Tibial artery (tissue), 4 donors: Measurements from ENCODE around the gene CKM.

Experiments used
- DNase-seq, 2 donors: peaks; one replicate each; pipeline ENCODE4 v3.0.0-alpha.2; 2019
- H3K27ac ChIP-seq, 2 donors: fragments of 200-600 bp; sonication (generic) in 1 of 2; 1 replicate in 1 of 2; 2 replicates in 1 of 2; pipeline ENCODE4 v1.5.1; 2018 to 2019; ENCODE audit warnings: mild to moderate bottlenecking in 1 of 2
- H3K27me3 ChIP-seq, 2 donors: fragments of 200-600 bp; sonication (generic) in 1 of 2; one replicate each; pipeline versions ENCODE4 v1.5.1 to v1.6.0; 2016 to 2019
- H3K36me3 ChIP-seq, 3 donors: fragments of 200-600 bp; sonication (generic) in 2 of 3; one replicate each; pipeline ENCODE4 v1.5.1; 2016 to 2019; ENCODE audit warnings: mild to moderate bottlenecking in 2 of 3
- H3K4me1 ChIP-seq, 4 donors: fragments of 200-600 bp; sonication (generic) in 2 of 4; 1 replicate in 3 of 4; 2 replicates in 1 of 4; pipeline ENCODE4 v1.5.1; 2016 to 2019
- H3K4me3 ChIP-seq, 2 donors: fragments of 200-600 bp; sonication (generic) in 1 of 2; 1 replicate in 1 of 2; 2 replicates in 1 of 2; pipeline ENCODE4 v1.5.1; 2018 to 2019; ENCODE audit warnings: mild to moderate bottlenecking in 2 of 2
- H3K9me3 ChIP-seq, 3 donors: fragments of 200-600 bp; sonication (generic) in 1 of 3; one replicate each; pipeline ENCODE4 v1.5.1; 2016 to 2019
- intact Hi-C: fragments of 100-400 bp; cut with DNase I; formaldehyde crosslinking; loops from one replicate; pipeline ENCODE4 v1.15.0; 2023; ENCODE audit warnings: low total_unique reads
- TF ChIP-seq, protein P1 (sequence below), 2 experiments: fragments of 200-600 bp in 1 of 2; fragments of 450-650 bp in 1 of 2; IDR thresholded peaks; one replicate each; pipeline ENCODE4 v1.5.1; 2017 to 2019; ENCODE audit warnings: antibody characterized with exemption in 2 of 2, mild to moderate bottlenecking in 1 of 2, moderate library complexity in 1 of 2

Gene CKM

DNA sequence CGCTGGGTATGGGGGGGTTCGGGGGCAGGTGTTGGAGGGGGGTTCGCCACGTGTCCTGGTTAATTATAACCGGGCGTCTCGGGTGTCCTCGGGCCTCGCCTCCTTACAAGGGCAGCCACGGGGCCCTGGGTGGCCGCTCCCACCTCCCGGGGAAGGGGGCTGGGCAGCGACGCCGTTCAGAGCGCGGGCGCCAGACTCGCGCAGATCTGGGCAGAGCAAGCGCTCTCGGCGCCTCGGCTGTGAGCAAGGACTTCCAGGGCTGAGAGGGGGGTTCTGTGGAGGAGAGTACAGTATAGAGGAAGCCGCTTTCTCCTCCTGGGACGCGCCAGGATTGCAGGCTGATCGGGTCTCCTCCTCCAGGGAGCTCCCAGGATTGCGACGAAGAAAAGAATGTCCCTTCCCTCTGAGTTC is 1.0 kb upstream of the CKM start:
- Histone ChIP-seq H3K4me3 (peak overlapping the region in 1 of 2 donors; percentile 17), H3K27ac (no peak overlapping the region), H3K9me3 (no peaks in the 10 kb centered on the region), H3K27me3 (peaks cover 0 to 47% of the 10 kb centered on the region in 2 donors), H3K4me1 (peaks cover 0 to 17% (median 10%) of the 10 kb centered on the region in 4 donors), H3K36me3 (no peaks in the 10 kb centered on the region)
- DNase-seq = no peak
- TF ChIP-seq, protein P1, sequence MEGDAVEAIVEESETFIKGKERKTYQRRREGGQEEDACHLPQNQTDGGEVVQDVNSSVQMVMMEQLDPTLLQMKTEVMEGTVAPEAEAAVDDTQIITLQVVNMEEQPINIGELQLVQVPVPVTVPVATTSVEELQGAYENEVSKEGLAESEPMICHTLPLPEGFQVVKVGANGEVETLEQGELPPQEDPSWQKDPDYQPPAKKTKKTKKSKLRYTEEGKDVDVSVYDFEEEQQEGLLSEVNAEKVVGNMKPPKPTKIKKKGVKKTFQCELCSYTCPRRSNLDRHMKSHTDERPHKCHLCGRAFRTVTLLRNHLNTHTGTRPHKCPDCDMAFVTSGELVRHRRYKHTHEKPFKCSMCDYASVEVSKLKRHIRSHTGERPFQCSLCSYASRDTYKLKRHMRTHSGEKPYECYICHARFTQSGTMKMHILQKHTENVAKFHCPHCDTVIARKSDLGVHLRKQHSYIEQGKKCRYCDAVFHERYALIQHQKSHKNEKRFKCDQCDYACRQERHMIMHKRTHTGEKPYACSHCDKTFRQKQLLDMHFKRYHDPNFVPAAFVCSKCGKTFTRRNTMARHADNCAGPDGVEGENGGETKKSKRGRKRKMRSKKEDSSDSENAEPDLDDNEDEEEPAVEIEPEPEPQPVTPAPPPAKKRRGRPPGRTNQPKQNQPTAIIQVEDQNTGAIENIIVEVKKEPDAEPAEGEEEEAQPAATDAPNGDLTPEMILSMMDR (IDR thresholded peaks at IDR 0.05) = no peak
- intact Hi-C loops = no loop called here

DNA sequence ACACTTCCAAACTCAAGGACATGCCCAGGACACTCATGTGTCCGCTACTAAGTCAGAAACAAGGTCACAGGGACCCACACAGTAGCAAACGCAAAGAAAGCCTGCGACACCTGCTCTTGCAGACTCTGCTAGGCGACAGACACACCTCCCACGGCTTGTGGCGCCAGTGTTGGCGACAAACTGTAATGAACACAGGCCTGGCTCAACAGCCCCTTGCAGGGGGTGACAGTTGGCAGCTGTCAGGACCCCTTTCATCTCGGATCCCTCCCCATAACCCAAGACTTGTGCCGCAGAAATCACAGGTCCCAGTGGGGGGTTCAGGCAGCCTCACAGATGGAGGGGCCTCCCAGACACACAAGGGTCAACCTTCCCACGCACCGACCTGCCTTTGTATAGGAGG is 364 bp downstream of the CKM start:
- H3K27ac ChIP-seq = no peak overlapping the region
- no peaks in the 10 kb centered on the region for H3K9me3 ChIP-seq
- no peak for DNase-seq
- H3K27me3 ChIP-seq = peaks cover 0 to 57% of the 10 kb centered on the region in 2 donors
- TF ChIP-seq, protein P1 (IDR thresholded peaks at IDR 0.05) = no peak
- H3K36me3 ChIP-seq = no peaks in the 10 kb centered on the region
- intact Hi-C loops = no loop called here
- H3K4me3 ChIP-seq = no peak overlapping the region
- H3K4me1 ChIP-seq = peaks cover 0 to 17% (median 10%) of the 10 kb centered on the region in 4 donors

DNA sequence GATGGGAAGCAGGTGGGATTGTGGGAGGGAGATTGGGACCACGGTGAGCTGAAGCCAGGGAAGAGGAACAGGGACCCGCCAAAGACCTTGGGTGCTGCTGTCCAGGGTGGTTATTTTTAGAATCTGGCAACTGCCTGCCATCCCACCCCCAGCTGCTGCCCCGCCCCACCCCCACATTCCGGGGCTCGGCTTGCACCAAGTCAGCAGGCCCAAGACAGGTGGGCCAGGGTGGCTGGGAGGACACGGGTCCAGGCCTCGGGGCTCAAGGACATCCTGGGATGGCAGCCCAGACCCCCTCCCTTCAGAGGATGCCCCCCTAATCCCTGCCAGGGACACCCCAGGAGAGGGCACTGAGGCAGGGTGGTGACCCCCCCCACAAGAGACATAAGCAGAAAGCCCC is 827 bp downstream of the CKM start:
- Histone ChIP-seq H3K27ac (no peak overlapping the region), H3K27me3 (peaks cover 0 to 59% of the 10 kb centered on the region in 2 donors), H3K9me3 (no peaks in the 10 kb centered on the region), H3K4me3 (no peak overlapping the region), H3K4me1 (peaks cover 0 to 17% (median 10%) of the 10 kb centered on the region in 4 donors), H3K36me3 (no peaks in the 10 kb centered on the region)
- TF ChIP-seq, protein P1 (IDR thresholded peaks at IDR 0.05) = no peak
- DNase-seq = no peak
- intact Hi-C loops = no loop called here

DNA sequence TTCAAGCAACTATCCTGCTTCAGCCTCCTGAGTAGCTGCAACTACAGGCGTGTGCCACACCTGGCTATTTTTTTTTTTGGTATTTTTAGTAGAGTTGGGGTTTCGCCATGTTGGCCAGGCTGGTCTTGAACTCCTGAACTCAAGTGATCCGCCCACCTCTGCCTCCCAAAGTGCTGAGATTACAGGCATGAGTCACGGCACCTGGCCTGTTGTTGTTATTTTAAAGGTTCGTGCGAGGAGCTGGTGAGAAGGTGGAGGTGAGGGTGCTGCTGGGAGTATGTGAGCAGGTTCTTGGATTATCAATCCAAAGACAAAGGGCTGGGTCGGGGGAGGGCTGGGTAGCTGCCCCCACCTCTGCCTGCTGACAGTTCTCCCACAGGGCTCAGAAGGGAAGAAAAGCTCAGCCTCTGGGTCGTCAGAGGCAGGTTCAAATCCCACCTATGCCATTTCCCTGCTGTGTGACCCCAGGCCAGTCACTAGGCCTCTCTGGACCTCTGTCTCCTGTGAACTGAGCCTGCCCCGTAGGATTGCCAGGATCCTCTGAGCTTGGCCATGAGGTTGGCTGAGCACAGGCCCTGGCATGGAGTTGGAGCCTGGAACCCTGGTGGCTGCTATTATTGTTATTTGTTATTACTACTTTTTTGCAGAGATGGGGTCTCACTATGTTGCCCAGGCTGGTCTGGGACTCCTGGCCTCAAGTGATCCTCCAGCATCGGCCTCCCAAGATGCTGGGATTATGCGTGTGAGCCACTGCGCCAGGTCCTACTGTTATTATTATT is 1.5 kb downstream of the CKM start:
- no peaks in the 10 kb centered on the region for H3K9me3 ChIP-seq
- no peaks in the 10 kb centered on the region for H3K36me3 ChIP-seq
- no peak overlapping the region for H3K4me3 ChIP-seq
- H3K27ac ChIP-seq = no peak overlapping the region
- TF ChIP-seq, protein P1 (IDR thresholded peaks at IDR 0.05) = no peak
- intact Hi-C loops = no loop called here
- DNase-seq = no peak
- H3K4me1 ChIP-seq = peaks cover 0 to 14% (median 9%) of the 10 kb centered on the region in 4 donors
- H3K27me3 ChIP-seq = peaks cover 0 to 57% of the 10 kb centered on the region in 2 donors

DNA sequence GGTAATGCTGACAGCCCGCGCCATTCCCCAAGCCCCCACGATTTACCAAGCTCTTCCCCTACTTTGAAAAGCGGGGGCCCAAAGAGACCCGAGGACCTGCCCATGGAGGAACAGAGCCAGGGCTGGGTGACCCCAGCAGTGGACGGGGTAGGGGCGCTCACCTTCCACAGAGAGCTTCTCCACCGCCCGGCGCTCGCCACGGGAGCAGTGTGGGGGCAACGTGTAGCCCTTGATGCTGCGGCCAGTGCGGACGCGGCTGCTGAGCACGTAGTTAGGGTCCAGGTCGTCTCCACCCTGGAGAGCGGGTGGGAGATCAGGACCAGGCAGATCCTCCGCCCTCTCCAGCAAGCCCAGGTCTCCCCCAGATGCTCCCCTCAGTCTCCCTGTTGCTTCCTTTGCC is 7.4 kb downstream of the CKM start:
- no peak overlapping the region for H3K27ac ChIP-seq
- H3K4me1 ChIP-seq = no peaks in the 10 kb centered on the region
- intact Hi-C loops = no loop called here
- no peaks in the 10 kb centered on the region for H3K36me3 ChIP-seq
- H3K9me3 ChIP-seq = no peaks in the 10 kb centered on the region
- TF ChIP-seq, protein P1 (IDR thresholded peaks at IDR 0.05) = no peak
- H3K4me3 ChIP-seq = no peak overlapping the region
- peaks cover 0 to 45% of the 10 kb centered on the region in 2 donors for H3K27me3 ChIP-seq
- DNase-seq = no peak
